Fibroblast of lung (primary cell): ENCODE measurements around the gene DHX38. TPM values are rescaled to one million over a fixed set of nuclear protein-coding genes. Genes with fewer than 3 reads are reported as not detected.

Source experiments
- DNase-seq, 2 donors: peaks; one replicate each; pipeline versions ENCODE4 v3.0.0 to v3.0.0-alpha.2; 2010; ENCODE audit warnings: low read depth in 2 of 2
- H2AFZ ChIP-seq: 2 replicates; pipeline ENCODE4 v1.5.1; 2012; ENCODE audit warnings: low read length, control low read depth, inconsistent platforms
- H3K27ac ChIP-seq: 2 replicates; pipeline ENCODE4 v1.5.1; 2011; ENCODE audit warnings: low read length, control low read depth; ENCODE audit not compliant: insufficient read depth
- H3K27me3 ChIP-seq: 2 replicates; pipeline ENCODE4 v1.5.1; 2011; ENCODE audit warnings: mild to moderate bottlenecking, low read length; ENCODE audit not compliant: control insufficient read depth, insufficient read depth
- H3K36me3 ChIP-seq: 2 replicates; pipeline ENCODE4 v1.5.1; 2011; ENCODE audit warnings: low read length; ENCODE audit not compliant: control insufficient read depth, insufficient read depth
- H3K4me1 ChIP-seq: 2 replicates; pipeline ENCODE4 v1.5.1; 2011; ENCODE audit warnings: low read length; ENCODE audit not compliant: control insufficient read depth, insufficient read depth; ENCODE audit errors: extremely low read depth
- H3K4me2 ChIP-seq: 2 replicates; pipeline ENCODE4 v1.5.1; 2011; ENCODE audit warnings: low read length, control low read depth; ENCODE audit not compliant: insufficient read depth; ENCODE audit errors: extremely low read depth
- H3K4me3 ChIP-seq, 4 experiments: fragments of 200-600 bp in 1 of 4; sonication (generic) in 1 of 4; replicated peaks in 1 of 4; 2 replicates each; pipeline ENCODE4 v1.5.1; 2011 to 2016; ENCODE audit warnings: low read length in 4 of 4, low read depth in 3 of 4, mild to moderate bottlenecking in 3 of 4, control low read depth in 2 of 4, inconsistent platforms in 1 of 4, mixed read lengths in 1 of 4; ENCODE audit not compliant: insufficient read depth in 1 of 4; ENCODE audit errors: control extremely low read depth in 1 of 4
- H3K79me2 ChIP-seq: 2 replicates; pipeline ENCODE4 v1.5.1; 2012; ENCODE audit warnings: mild to moderate bottlenecking, low read length, inconsistent platforms; ENCODE audit not compliant: control insufficient read depth, insufficient read depth
- H3K9ac ChIP-seq: 2 replicates; pipeline ENCODE4 v1.5.1; 2011; ENCODE audit warnings: mild to moderate bottlenecking, low read length, control low read depth; ENCODE audit not compliant: insufficient read depth
- H3K9me3 ChIP-seq: 2 replicates; pipeline ENCODE4 v1.5.1; 2012; ENCODE audit warnings: low read depth, low read length; ENCODE audit not compliant: control insufficient read depth, insufficient read depth
- H4K20me1 ChIP-seq: 2 replicates; pipeline ENCODE4 v1.5.1; 2011; ENCODE audit warnings: low read length; ENCODE audit not compliant: control insufficient read depth, insufficient read depth; ENCODE audit errors: extremely low read depth
- EZH2 ChIP-seq: IDR thresholded peaks from 2 replicates; pipeline ENCODE4 v1.5.1; 2012; ENCODE audit warnings: low read length, control low read depth, mild to moderate bottlenecking; ENCODE audit errors: missing control alignments
- polyA plus RNA-seq, 2 donors: library from polyadenylated mRNA; depleted of rRNA in 1 of 2; stranded (reverse) in 1 of 2; unstranded in 1 of 2; fragments of >200 nt; gene quantifications; 2 replicates each; pipeline ENCODE4 v1.2.1, GENCODE V29; 2011 to 2012; ENCODE audit warnings: missing spikeins in 1 of 2
- total RNA-seq: library from RNA; depleted of rRNA; stranded (reverse); fragments of >200 nt; gene quantifications from 2 replicates; pipeline ENCODE4 v1.2.1, GENCODE V29; 2014
- TF ChIP-seq, protein P1 (sequence below), 2 donors: IDR thresholded peaks in 1 of 2; conservative IDR thresholded peaks in 1 of 2; 1 replicate in 1 of 2; 2 replicates in 1 of 2; pipeline ENCODE4 v1.5.1; 2011 to 2012; ENCODE audit warnings: low read length in 2 of 2, control low read depth in 1 of 2, inconsistent platforms in 1 of 2, low read depth in 1 of 2, mild to moderate bottlenecking in 1 of 2

Gene DHX38
- total and polyA plus RNA-seq, 2 donors (not counting 1 experiment from before 2014, with no cell fraction given), result 31.4 to 80.3 TPM

DNA sequence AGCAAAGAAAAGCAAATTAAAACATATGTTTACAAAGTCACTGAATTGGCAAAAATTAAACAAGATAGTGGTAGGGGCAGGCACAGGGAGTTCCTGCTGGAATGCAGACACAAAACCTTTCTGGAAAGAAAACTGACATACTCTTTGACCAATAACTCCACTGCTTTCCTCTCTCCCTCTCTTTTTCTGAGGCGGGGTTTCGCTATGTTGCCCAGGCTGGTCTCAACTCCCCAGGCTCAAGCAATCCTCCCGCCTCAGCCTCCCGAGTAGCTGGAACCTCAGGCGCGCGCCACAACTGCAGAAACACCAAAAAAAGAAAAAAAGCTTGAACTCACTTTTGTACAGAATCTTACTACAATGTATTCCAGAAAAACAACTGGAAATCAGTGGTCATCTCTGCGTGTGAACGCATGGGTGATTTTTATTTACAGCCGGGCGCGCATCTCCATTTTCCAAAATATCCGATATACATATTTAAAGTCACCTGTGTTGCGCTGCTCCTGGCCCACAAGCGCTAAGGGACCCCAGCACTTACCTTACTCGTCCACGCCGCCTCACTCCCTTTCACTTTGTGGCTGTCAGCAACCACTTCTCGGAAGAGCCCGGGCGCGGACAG lies 707 bp upstream of the DHX38 start:
- peak overlapping the region; percentile 94 for H3K4me2 ChIP-seq
- peak overlapping the region; percentile 83 for H2AFZ ChIP-seq
- peak overlapping the region; percentile 77 for H3K9ac ChIP-seq
- peaks cover 12% of the 10 kb centered on the region for H3K36me3 ChIP-seq
- no peaks in the 10 kb centered on the region for H3K9me3 ChIP-seq
- TF ChIP-seq EZH2, result no peak
- TF ChIP-seq, protein P1, sequence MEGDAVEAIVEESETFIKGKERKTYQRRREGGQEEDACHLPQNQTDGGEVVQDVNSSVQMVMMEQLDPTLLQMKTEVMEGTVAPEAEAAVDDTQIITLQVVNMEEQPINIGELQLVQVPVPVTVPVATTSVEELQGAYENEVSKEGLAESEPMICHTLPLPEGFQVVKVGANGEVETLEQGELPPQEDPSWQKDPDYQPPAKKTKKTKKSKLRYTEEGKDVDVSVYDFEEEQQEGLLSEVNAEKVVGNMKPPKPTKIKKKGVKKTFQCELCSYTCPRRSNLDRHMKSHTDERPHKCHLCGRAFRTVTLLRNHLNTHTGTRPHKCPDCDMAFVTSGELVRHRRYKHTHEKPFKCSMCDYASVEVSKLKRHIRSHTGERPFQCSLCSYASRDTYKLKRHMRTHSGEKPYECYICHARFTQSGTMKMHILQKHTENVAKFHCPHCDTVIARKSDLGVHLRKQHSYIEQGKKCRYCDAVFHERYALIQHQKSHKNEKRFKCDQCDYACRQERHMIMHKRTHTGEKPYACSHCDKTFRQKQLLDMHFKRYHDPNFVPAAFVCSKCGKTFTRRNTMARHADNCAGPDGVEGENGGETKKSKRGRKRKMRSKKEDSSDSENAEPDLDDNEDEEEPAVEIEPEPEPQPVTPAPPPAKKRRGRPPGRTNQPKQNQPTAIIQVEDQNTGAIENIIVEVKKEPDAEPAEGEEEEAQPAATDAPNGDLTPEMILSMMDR (conservative IDR thresholded peaks at IDR 0.05 in 1 of 2, IDR thresholded peaks at IDR 0.05 in 1 of 2; ENCODE audit: low read depth in 1 of 2, low read length in 2 of 2), result no peak
- H3K4me3 ChIP-seq, result peak overlapping the region; percentile 85 to 92 (median 88)
- peak overlapping the region; percentile 89 for H3K27ac ChIP-seq
- no peaks in the 10 kb centered on the region for H4K20me1 ChIP-seq
- H3K27me3 ChIP-seq, result no peaks in the 10 kb centered on the region
- peaks cover 59% of the 10 kb centered on the region for H3K79me2 ChIP-seq
- H3K4me1 ChIP-seq, result peaks cover 2% of the 10 kb centered on the region
- DNase-seq, result peak; percentile 76 to 79

DNA sequence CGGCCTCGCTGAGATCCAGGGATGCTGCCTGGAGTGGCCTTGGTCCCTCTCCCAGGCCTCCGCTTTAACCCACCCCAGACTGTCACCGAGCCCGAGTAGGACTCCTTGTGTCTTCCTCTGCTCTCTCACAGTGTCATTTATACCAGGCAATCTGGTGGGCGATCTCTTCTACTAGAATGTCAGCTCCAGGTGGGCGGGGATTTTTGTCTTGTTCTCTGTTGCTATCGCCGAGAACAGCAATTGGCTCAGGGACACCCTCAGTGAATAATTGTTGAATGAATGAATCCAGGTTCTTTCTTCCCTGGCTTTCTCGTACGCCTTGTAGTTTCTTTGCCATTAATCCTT lies 591 bp downstream of the DHX38 start:
- H3K4me3 ChIP-seq, result peak overlapping the region; percentile 85 to 93 (median 91)
- H3K27me3 ChIP-seq, result no peaks in the 10 kb centered on the region
- H3K36me3 ChIP-seq, result peaks cover 19% of the 10 kb centered on the region
- peak overlapping the region; percentile 89 for H3K27ac ChIP-seq
- peaks cover 59% of the 10 kb centered on the region for H3K79me2 ChIP-seq
- no peaks in the 10 kb centered on the region for H4K20me1 ChIP-seq
- peak overlapping the region; percentile 95 for H3K4me2 ChIP-seq
- H3K9me3 ChIP-seq, result no peaks in the 10 kb centered on the region
- TF ChIP-seq EZH2, result no peak
- TF ChIP-seq, protein P1 (conservative IDR thresholded peaks at IDR 0.05 in 1 of 2, IDR thresholded peaks at IDR 0.05 in 1 of 2; ENCODE audit: low read depth in 1 of 2, low read length in 2 of 2), result no peak
- peak overlapping the region; percentile 85 for H2AFZ ChIP-seq
- H3K9ac ChIP-seq, result peak overlapping the region; percentile 87
- peak in 1 of 2 donors; percentile 27 for DNase-seq
- H3K4me1 ChIP-seq, result peaks cover 2% of the 10 kb centered on the region

DNA sequence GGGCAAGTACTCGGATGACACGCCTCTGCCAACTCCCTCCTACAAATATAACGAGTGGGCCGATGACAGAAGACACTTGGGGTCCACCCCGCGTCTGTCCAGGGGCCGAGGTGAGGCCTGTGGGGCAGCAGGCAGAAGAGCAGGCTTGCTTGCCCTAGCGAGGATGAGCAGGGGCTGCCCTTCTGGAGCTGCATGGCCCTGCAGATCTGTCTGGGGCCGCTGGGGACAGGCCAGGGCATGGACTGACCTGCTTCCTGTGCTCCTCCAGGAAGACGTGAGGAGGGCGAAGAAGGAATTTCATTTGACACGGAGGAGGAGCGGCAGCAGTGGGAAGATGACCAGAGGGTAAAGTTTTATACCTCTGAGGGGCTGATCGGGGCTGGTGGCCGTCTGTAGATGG lies 5.3 kb downstream of the DHX38 start:
- peaks cover 40% of the 10 kb centered on the region for H3K36me3 ChIP-seq
- H3K27me3 ChIP-seq, result no peaks in the 10 kb centered on the region
- no peak for TF ChIP-seq EZH2
- TF ChIP-seq, protein P1 (conservative IDR thresholded peaks at IDR 0.05 in 1 of 2, IDR thresholded peaks at IDR 0.05 in 1 of 2; ENCODE audit: low read depth in 1 of 2, low read length in 2 of 2), result no peak
- H4K20me1 ChIP-seq, result no peaks in the 10 kb centered on the region
- no peak overlapping the region for H3K4me2 ChIP-seq
- H3K9me3 ChIP-seq, result no peaks in the 10 kb centered on the region
- H3K9ac ChIP-seq, result no peak overlapping the region
- H3K4me1 ChIP-seq, result peaks cover 2% of the 10 kb centered on the region
- no peak overlapping the region for H3K27ac ChIP-seq
- no peak overlapping the region for H3K4me3 ChIP-seq
- peaks cover 27% of the 10 kb centered on the region for H3K79me2 ChIP-seq
- no peak for DNase-seq
- no peak overlapping the region for H2AFZ ChIP-seq
